ENCODE measurements around the gene DNAJC6.

DNAJC6 gene

GRCh38 chr1:65297706-65298105, 11.6 kb upstream of the DNAJC6 start:
- no peak for DNase-seq

- no peak for DNase-seq
These were observed 10.0 kb upstream of the DNAJC6 start for GRCh38 chr1:65299328-65299727.

GRCh38 chr1:65308781-65309303, 501 bp upstream of the DNAJC6 start:
- DNase-seq = no peak

- peak; percentile 57 for DNase-seq
These were observed 790 bp downstream of the DNAJC6 start for GRCh38 chr1:65310078-65310587.

GRCh38 chr1:65311760-65312159, 2.4 kb downstream of the DNAJC6 start:
- DNase-seq = no peak

GRCh38 chr1:65316233-65316632, 6.9 kb downstream of the DNAJC6 start:
- DNase-seq = no peak

GRCh38 chr1:65317866-65318653, 8.7 kb downstream of the DNAJC6 start:
- no peak for DNase-seq

GRCh38 chr1:65319141-65319540, 9.8 kb downstream of the DNAJC6 start:
- no peak for DNase-seq

GRCh38 chr1:65319754-65320153, 10.4 kb downstream of the DNAJC6 start:
- DNase-seq = no peak

GRCh38 chr1:65321879-65322278, 12.5 kb downstream of the DNAJC6 start:
- DNase-seq = no peak

- DNase-seq = no peak
These were observed 13.9 kb downstream of the DNAJC6 start for GRCh38 chr1:65323246-65323645.

GRCh38 chr1:65330021-65330420, 20.7 kb downstream of the DNAJC6 start:
- no peak for DNase-seq

- DNase-seq = no peak
These were observed 21.5 kb downstream of the DNAJC6 start for GRCh38 chr1:65330822-65331221.

GRCh38 chr1:65332821-65333220, 23.5 kb downstream of the DNAJC6 start:
- no peak for DNase-seq

GRCh38 chr1:65334081-65334480, 24.7 kb downstream of the DNAJC6 start:
- no peak for DNase-seq

- DNase-seq = no peak
These were observed 30.6 kb downstream of the DNAJC6 start for GRCh38 chr1:65339866-65340468.

GRCh38 chr1:65341381-65341780, 32.0 kb downstream of the DNAJC6 start:
- peak; percentile 47 for DNase-seq

- no peak for DNase-seq
These were observed 33.9 kb downstream of the DNAJC6 start for GRCh38 chr1:65343286-65343685.

GRCh38 chr1:65344171-65344814, 35.0 kb downstream of the DNAJC6 start:
- no peak for DNase-seq

- DNase-seq = no peak
These were observed 36.8 kb downstream of the DNAJC6 start for GRCh38 chr1:65346190-65346589.

GRCh38 chr1:65355031-65355712, 45.8 kb downstream of the DNAJC6 start:
- DNase-seq = no peak

- DNase-seq = no peak
These were observed 48.1 kb downstream of the DNAJC6 start for GRCh38 chr1:65357291-65357960.

Measured in NCI-H2107 (cell line).